Measurements from ENCODE around the gene ARID3A. TPM values are rescaled to one million over a fixed set of nuclear protein-coding genes. Genes with fewer than 3 reads are reported as not detected.

ARID3A gene
- total and polyA plus RNA-seq, 2 of the 8 experiments (the other 6 are each of a cell fraction or from before 2014, with no cell fraction given): 40.5 to 77.4 TPM

GRCh38 chr19:943551-944170 is 17.8 kb downstream of the ARID3A start (continued):
- TF ChIP-seq SIN3A (conservative IDR thresholded peaks at IDR 0.05 in 1 of 2, IDR thresholded peaks at IDR 0.05 in 1 of 2; ENCODE audit: low read depth in 1 of 2, low read length in 2 of 2) (no peak), SUZ12 (IDR thresholded peaks at IDR 0.05; ENCODE audit: low read length) (no peak)
